ENCODE measurements around the gene FAM47E. TPM values are rescaled to one million over a fixed set of nuclear protein-coding genes. Genes with fewer than 3 reads are reported as not detected.

FAM47E gene
- total and polyA plus RNA-seq, 2 of the 8 experiments (the other 6 are each of a cell fraction or from before 2014, with no cell fraction given): 1.3 to 1.4 TPM

DNA sequence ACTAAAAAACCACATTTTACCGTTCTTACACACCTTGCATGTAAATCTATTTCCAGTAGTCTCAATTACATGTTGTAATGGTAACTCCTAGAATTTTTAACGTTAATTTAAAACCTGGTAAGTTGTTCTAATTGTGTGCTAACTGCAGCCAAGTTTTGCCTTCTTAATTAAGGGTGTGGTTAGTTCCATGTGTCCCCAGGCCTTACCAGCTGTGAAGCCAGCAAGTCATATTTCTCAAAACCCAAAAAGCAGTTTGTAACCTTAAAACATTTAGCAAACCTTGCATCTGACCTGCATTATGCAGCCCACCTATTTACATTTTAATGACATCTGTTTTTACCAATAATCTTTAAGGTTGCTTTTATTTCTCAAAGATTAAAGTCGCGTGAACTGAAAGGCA, 18.4 kb upstream of the FAM47E start (continued):
- TF ChIP-seq RAD21 (IDR thresholded peaks at IDR 0.05 in 1 of 2, conservative IDR thresholded peaks at IDR 0.05 in 1 of 2; ENCODE audit: low read depth in 2 of 2, low read length in 2 of 2) (no peak), RXRA (IDR thresholded peaks at IDR 0.05; ENCODE audit: insufficient read depth, low read depth, low read length) (no peak), POLR2AphosphoS5 (IDR thresholded peaks at IDR 0.05; ENCODE audit: low read depth, low read length) (no peak), EP300 (IDR thresholded peaks at IDR 0.05; ENCODE audit: borderline replicate concordance in 1 of 2, low read depth in 2 of 2, low read length in 2 of 2) (no peak), GABPA (IDR thresholded peaks at IDR 0.05; ENCODE audit: borderline replicate concordance, insufficient read depth, low read length) (no peak), HDAC6 (IDR thresholded peaks at IDR 0.05; ENCODE audit: low read depth, low read length) (no peak), CBX8 (IDR thresholded peaks at IDR 0.05; ENCODE audit: borderline replicate concordance, low read depth, low read length) (no peak), BCL11A (IDR thresholded peaks at IDR 0.05; ENCODE audit: low read depth in 2 of 2, low read length in 2 of 2) (no peak)

Data from H1 (cell line).